A673 (cell line): ENCODE data around the gene HNRNPF. TPM values are rescaled to one million over a fixed set of nuclear protein-coding genes. Genes with fewer than 3 reads are reported as not detected.

ENCODE experiments used
- BruUV-seq: library from RNA; stranded (reverse); fragments of 400-500 nt; replicated peaks from 2 replicates; lab custom pipeline; 2021; lab: Mats Ljungman, UMichigan
- CTCF ChIA-PET: fragments of 300-600 bp; sonication (Branson Sonifier 250); formaldehyde crosslinking; loops from one replicate; lab custom pipeline; 2022; ENCODE audit warnings: antibody characterized with exemption; lab: Charles Lee
- POLR2A ChIA-PET: fragments of 300-600 bp; sonication (Branson Sonifier 250); formaldehyde crosslinking; loops from one replicate; lab custom pipeline; 2022; ENCODE audit warnings: antibody characterized with exemption; ENCODE audit not compliant: low non-redundant PET; lab: Charles Lee
- DNase-seq: peaks from one replicate; pipeline ENCODE4 v3.0.0-alpha.2; 2015; ENCODE audit warnings: low spot score
- H3K27ac ChIP-seq: fragments of 200-600 bp; sonication (generic); 2 replicates; pipeline ENCODE4 v1.5.1; 2016; ENCODE audit warnings: mixed run types, low read depth, mild to moderate bottlenecking, mixed read lengths, antibody characterized with exemption, low read length; ENCODE audit not compliant: poor library complexity, severe bottlenecking
- H3K27me3 ChIP-seq: fragments of 200-600 bp; sonication (generic); replicated peaks from 2 replicates; pipeline ENCODE4 v1.6.1; 2017; ENCODE audit warnings: mixed run types, low read depth, mild to moderate bottlenecking, mixed read lengths, antibody characterized with exemption, low read length; ENCODE audit not compliant: insufficient read depth, poor library complexity
- H3K36me3 ChIP-seq: fragments of 200-600 bp; sonication (generic); 2 replicates; pipeline ENCODE4 v1.6.1; 2016; ENCODE audit warnings: mixed run types, mild to moderate bottlenecking, mixed read lengths, antibody characterized with exemption, low read length; ENCODE audit not compliant: insufficient read depth, poor library complexity, severe bottlenecking
- H3K4me1 ChIP-seq: fragments of 200-600 bp; sonication (generic); 2 replicates; pipeline ENCODE4 v1.6.1; 2017; ENCODE audit warnings: mixed run types, mild to moderate bottlenecking, mixed read lengths, antibody characterized with exemption, low read length; ENCODE audit not compliant: insufficient read depth, poor library complexity, severe bottlenecking
- H3K4me3 ChIP-seq: fragments of 200-600 bp; sonication (generic); 2 replicates; pipeline ENCODE4 v1.5.1; 2016; ENCODE audit warnings: low read depth, mixed run types, mild to moderate bottlenecking, mixed read lengths, low read length; ENCODE audit not compliant: poor library complexity, severe bottlenecking
- H3K9me3 ChIP-seq: fragments of 200-600 bp; sonication (generic); 2 replicates; pipeline ENCODE4 v1.6.1; 2016; ENCODE audit warnings: mixed run types, low read depth, mild to moderate bottlenecking, mixed read lengths, antibody characterized with exemption, low read length; ENCODE audit not compliant: poor library complexity, severe bottlenecking
- CTCF ChIP-seq: fragments of 300-800, 200-600 bp; sonication (generic); conservative IDR thresholded peaks from 2 replicates; pipeline ENCODE4 v1.5.1; 2017; ENCODE audit warnings: low read depth, mild to moderate bottlenecking, antibody characterized with exemption, low read length, moderate library complexity, mixed read lengths
- EZH2 ChIP-seq: fragments of 200-600 bp; sonication (generic); IDR thresholded peaks from 2 replicates; pipeline ENCODE4 v1.6.1; 2017; ENCODE audit warnings: borderline replicate concordance, low read depth, mild to moderate bottlenecking, mixed read lengths, antibody characterized with exemption, low read length; ENCODE audit not compliant: poor library complexity, severe bottlenecking
- intact Hi-C: fragments of 100-400 bp; cut with micrococcal nuclease; formaldehyde crosslinking; loops from one replicate; pipeline ENCODE4 v1.10.0; 2022; ENCODE audit not compliant: unreplicated experiment
- total RNA-seq: library from RNA; stranded (reverse); gene quantifications from 2 replicates; pipeline ENCODE4 v1.2.3, GENCODE V29; 2021

HNRNPF gene
- total RNA-seq, 1 experiment from 2014 or later, result 277 TPM

- H3K9me3 ChIP-seq, result no peaks in the 10 kb centered on the region
- H3K27ac ChIP-seq, result no peak overlapping the region
- no peaks in the 10 kb centered on the region for H3K27me3 ChIP-seq
- peaks cover 12% of the 10 kb centered on the region for H3K4me1 ChIP-seq
- CTCF ChIA-PET, result no interaction called here
- no peaks in the 10 kb centered on the region for H3K36me3 ChIP-seq
- intact Hi-C loops, result no loop called here
- TF ChIP-seq EZH2 (no peak), CTCF (no peak)
- H3K4me3 ChIP-seq, result no peak overlapping the region
- no peak for DNase-seq
- POLR2A ChIA-PET, result no interaction called here
- no TSS peak for BruUV-seq
Measured at GRCh38 chr10:43351301-43351700, 57.7 kb downstream of the HNRNPF start.

GRCh38 chr10:43350686-43351085 is 58.3 kb downstream of the HNRNPF start:
- Histone ChIP-seq H3K4me3 (no peak overlapping the region), H3K36me3 (no peaks in the 10 kb centered on the region), H3K27me3 (no peaks in the 10 kb centered on the region), H3K9me3 (no peaks in the 10 kb centered on the region), H3K4me1 (peaks cover 12% of the 10 kb centered on the region), H3K27ac (no peak overlapping the region)
- ChIA-PET CTCF (no interaction called here), POLR2A (no interaction called here)
- DNase-seq, result no peak
- no peak for TF ChIP-seq CTCF
- TF ChIP-seq EZH2, result no peak
- intact Hi-C loops, result no loop called here
- BruUV-seq, result no TSS peak

DNA sequence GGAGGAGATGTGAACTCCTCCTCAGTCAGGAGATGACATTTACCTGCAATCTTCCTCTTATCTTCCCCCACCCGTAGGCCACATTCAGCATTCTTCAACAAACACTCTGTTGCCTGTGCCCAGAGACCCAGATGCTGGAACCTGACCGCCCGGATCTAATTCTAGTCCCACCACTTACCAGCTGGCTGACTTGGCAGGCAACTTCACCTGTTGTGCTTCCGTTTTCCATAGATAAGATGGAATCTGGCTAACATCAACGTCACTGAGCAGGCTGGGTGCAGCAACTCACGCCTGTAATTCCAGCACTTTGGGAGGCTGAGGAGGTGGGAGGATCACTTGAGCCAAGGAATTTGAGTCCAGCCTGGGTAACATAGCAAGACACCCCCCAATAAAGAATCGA is 58.8 kb downstream of the HNRNPF start:
- ChIA-PET CTCF (no interaction called here), POLR2A (no interaction called here)
- H3K4me3 ChIP-seq, result no peak overlapping the region
- DNase-seq, result no peak
- no peak overlapping the region for H3K27ac ChIP-seq
- intact Hi-C loops, result no loop called here
- no peaks in the 10 kb centered on the region for H3K27me3 ChIP-seq
- H3K9me3 ChIP-seq, result no peaks in the 10 kb centered on the region
- H3K4me1 ChIP-seq, result peaks cover 12% of the 10 kb centered on the region
- TF ChIP-seq EZH2, result no peak
- no peak for TF ChIP-seq CTCF
- no TSS peak for BruUV-seq
- H3K36me3 ChIP-seq, result no peaks in the 10 kb centered on the region
